Kidney (tissue), 14 donors: ENCODE results near the gene CDH12. TPM values are rescaled to one million over a fixed set of nuclear protein-coding genes. Genes with fewer than 3 reads are reported as not detected.
A peak's percentile ranks its signal among the peaks of the same experiment; 100 is the strongest.

Experiments used
- DNase-seq, 5 donors: peaks; one replicate each; pipeline ENCODE4 v3.0.0-alpha.2; 2013 to 2020
- FAIRE-seq: peaks from 2 replicates; lab custom pipeline; 2012; peaks lifted over from hg19 to GRCh38; lab: Jason Lieb, UNC
- H3K27ac ChIP-seq, 2 donors: one replicate each; pipeline ENCODE4 v1.7.0; 2013; ENCODE audit warnings: low read depth in 2 of 2, low read length in 2 of 2, inconsistent platforms in 1 of 2
- H3K27me3 ChIP-seq: one replicate; pipeline ENCODE4 v1.7.1; 2013; ENCODE audit warnings: low read length, inconsistent platforms; ENCODE audit not compliant: control insufficient read depth, insufficient read depth
- H3K36me3 ChIP-seq, 3 donors: one replicate each; pipeline versions ENCODE4 v1.7.0 to v1.7.1; 2013; ENCODE audit warnings: low read length in 3 of 3, control low read depth in 1 of 3, inconsistent platforms in 1 of 3; ENCODE audit not compliant: insufficient read depth in 3 of 3, control insufficient read depth in 2 of 3
- H3K4me1 ChIP-seq, 3 donors: one replicate each; pipeline versions ENCODE4 v1.7.0 to v1.7.1; 2013; ENCODE audit warnings: low read length in 3 of 3, inconsistent platforms in 1 of 3, low read depth in 1 of 3; ENCODE audit not compliant: control insufficient read depth in 2 of 3, insufficient read depth in 2 of 3
- H3K4me3 ChIP-seq, 3 donors: one replicate each; pipeline versions ENCODE4 v1.7.0 to v1.8.1; 2013; ENCODE audit warnings: low read length in 3 of 3, control low read depth in 1 of 3, inconsistent platforms in 1 of 3
- H3K9ac ChIP-seq, 3 donors: one replicate each; pipeline versions ENCODE4 v1.7.0 to v1.7.1; 2013; ENCODE audit warnings: low read length in 3 of 3, control low read depth in 1 of 3, inconsistent platforms in 1 of 3
- H3K9me3 ChIP-seq, 3 donors: one replicate each; pipeline versions ENCODE4 v1.7.0 to v1.7.1; 2013; ENCODE audit warnings: low read length in 3 of 3, control low read depth in 1 of 3, inconsistent platforms in 1 of 3; ENCODE audit not compliant: control insufficient read depth in 2 of 3, insufficient read depth in 1 of 3
- CTCF ChIP-seq: IDR thresholded peaks from 3 replicates; pipeline ENCODE4 v1.5.1; 2012; ENCODE audit warnings: mild to moderate bottlenecking, moderate library complexity, borderline replicate concordance; ENCODE audit not compliant: insufficient read depth; ENCODE audit errors: extremely low read depth
- intact Hi-C: fragments of 100-400 bp; cut with DNase I; formaldehyde crosslinking; loops from one replicate; pipeline ENCODE4 v1.11.1; 2022
- polyA plus RNA-seq: library from polyadenylated mRNA; stranded (reverse); fragments of 350-450 nt; fragmentation: Illumina TruSeq; extraction: RNeasy Lipid Tissue Mini Kit (QIAGEN cat#74804); gene quantifications from one replicate; pipeline ENCODE4 v1.2.3, GENCODE V29; 2014; ENCODE audit warnings: low read depth, low replicate concordance; ENCODE audit not compliant: insufficient read depth
- total RNA-seq: library from RNA; stranded (reverse); fragmentation: NEBNext Ultra II Directional; extraction: Animal tissue kit (Norgen Biotek cat#: 25700); gene quantifications from one replicate; pipeline ENCODE4 v1.2.1, GENCODE V29; 2021
- donor health status: control.
- donor health status: control.
- donor health status: control.
- donor health status: control.
- donor health status: control.
- donor health status: DM: yes; HTN: yes; CAD: no.
- donor health status: Normal renal cell carcinoma (clear cell type).

Gene CDH12
- total and polyA plus RNA-seq, 2 donors from 2014 or later: 0.17 TPM; not detected in 1

- H3K4me1 ChIP-seq: no peaks in the 10 kb centered on the region
- no peak overlapping the region for H3K4me3 ChIP-seq
- H3K27me3 ChIP-seq: no peaks in the 10 kb centered on the region
- no peak overlapping the region for H3K27ac ChIP-seq
- no peak overlapping the region for H3K9ac ChIP-seq
- TF ChIP-seq CTCF: no peak
- no peaks in the 10 kb centered on the region for H3K9me3 ChIP-seq
- no peaks in the 10 kb centered on the region for H3K36me3 ChIP-seq
- FAIRE-seq (no peak), DNase-seq (no peak)
- intact Hi-C loops: no loop called here
Measured at GRCh38 chr5:22354956-22355355, 498.2 kb downstream of the CDH12 start.

- Histone ChIP-seq H3K9me3 (no peaks in the 10 kb centered on the region), H3K4me1 (peaks cover 0 to 1% (median 0%) of the 10 kb centered on the region in 3 donors), H3K27me3 (no peaks in the 10 kb centered on the region), H3K36me3 (no peaks in the 10 kb centered on the region), H3K4me3 (no peak overlapping the region), H3K9ac (no peak overlapping the region), H3K27ac (no peak overlapping the region)
- FAIRE-seq: no peak
- intact Hi-C loops: no loop called here
- DNase-seq: no peak
- no peak for TF ChIP-seq CTCF
Measured at GRCh38 chr5:22352493-22352892, 500.7 kb downstream of the CDH12 start.

- FAIRE-seq: no peak
- intact Hi-C loops: no loop called here
- no peak for TF ChIP-seq CTCF
- Histone ChIP-seq H3K9ac (no peak overlapping the region), H3K4me1 (peaks cover 0 to 3% (median 0%) of the 10 kb centered on the region in 3 donors), H3K9me3 (no peaks in the 10 kb centered on the region), H3K36me3 (no peaks in the 10 kb centered on the region), H3K27me3 (no peaks in the 10 kb centered on the region), H3K4me3 (no peak overlapping the region), H3K27ac (no peak overlapping the region)
- peak in 2 of 5 donors; percentile 16 to 20 for DNase-seq
Measured at GRCh38 chr5:22351178-22351577, 502.0 kb downstream of the CDH12 start.

GRCh38 chr5:22348027-22348426 lies 505.1 kb downstream of the CDH12 start:
- Histone ChIP-seq H3K36me3 (no peaks in the 10 kb centered on the region), H3K27me3 (no peaks in the 10 kb centered on the region), H3K9me3 (no peaks in the 10 kb centered on the region), H3K9ac (no peak overlapping the region), H3K27ac (no peak overlapping the region), H3K4me1 (peaks cover 0 to 3% (median 0%) of the 10 kb centered on the region in 3 donors), H3K4me3 (no peak overlapping the region)
- FAIRE-seq: no peak
- intact Hi-C loops: no loop called here
- TF ChIP-seq CTCF: no peak
- no peak for DNase-seq
